SK-N-SH treated with all-trans-retinoic acid at 6 μM for 48 hours (cell line): Measurements from ENCODE around the gene IMPA2.
A peak's percentile ranks its signal among the peaks of the same experiment; 100 is the strongest.

Experiments
- ATAC-seq: fragments of 200-7000 bp; cut with Tn5 transposase; 3 replicates; pipeline ENCODE4 v1.9.1; 2020; ENCODE audit warnings: mild to moderate bottlenecking, moderate library complexity
- ARNTL ChIP-seq: fragments of 450-650 bp; formaldehyde crosslinking; IDR thresholded peaks from 2 replicates; pipeline ENCODE4 v1.5.0; 2020; ENCODE audit warnings: low read depth, mild to moderate bottlenecking, moderate library complexity, borderline replicate concordance
- BACH2 ChIP-seq: fragments of 250-450 bp; sonication (Bioruptor Pico); IDR thresholded peaks from 2 replicates; pipeline ENCODE4 v1.9.0; 2021; ENCODE audit warnings: mild to moderate bottlenecking, borderline replicate concordance
- CSRNP3 ChIP-seq: fragments of 250-450 bp; sonication (Bioruptor Pico); IDR thresholded peaks from 2 replicates; pipeline ENCODE4 v1.5.1; 2021; ENCODE audit warnings: mild to moderate bottlenecking, moderate library complexity
- ESRRG ChIP-seq: fragments of 250-450 bp; sonication (Bioruptor Pico); IDR thresholded peaks from 2 replicates; pipeline ENCODE4 v1.6.1; 2021; ENCODE audit warnings: mild to moderate bottlenecking
- GLIS3 ChIP-seq: fragments of 250-450 bp; sonication (Bioruptor Pico); IDR thresholded peaks from 2 replicates; pipeline ENCODE4 v1.5.0; 2020; ENCODE audit warnings: mild to moderate bottlenecking, moderate library complexity
- ISL1 ChIP-seq: fragments of 250-450 bp; sonication (Bioruptor Pico); IDR thresholded peaks from 2 replicates; pipeline ENCODE4 v2.1.2; 2022; ENCODE audit warnings: mild to moderate bottlenecking, moderate library complexity
- PATZ1 ChIP-seq: fragments of 250-450 bp; sonication (Bioruptor Pico); IDR thresholded peaks from 2 replicates; pipeline ENCODE4 v1.8.0; 2020; ENCODE audit warnings: mild to moderate bottlenecking, moderate library complexity, borderline replicate concordance
- POU6F1 ChIP-seq: fragments of 250-450 bp; sonication (Bioruptor Pico); IDR thresholded peaks from 2 replicates; pipeline ENCODE4 v1.8.0; 2021; ENCODE audit warnings: low read depth, mild to moderate bottlenecking, moderate library complexity, borderline replicate concordance
- PPARA ChIP-seq: fragments of 250-450 bp; sonication (Bioruptor Pico); IDR thresholded peaks from 2 replicates; pipeline ENCODE4 v1.5.0; 2020; ENCODE audit warnings: mild to moderate bottlenecking, borderline replicate concordance
- RARB ChIP-seq: fragments of 250-450 bp; sonication (Bioruptor Pico); IDR thresholded peaks from 2 replicates; pipeline ENCODE4 v1.8.0; 2021; ENCODE audit warnings: mild to moderate bottlenecking, moderate library complexity
- SNAI2 ChIP-seq: fragments of 250-450 bp; sonication (Bioruptor Pico); IDR thresholded peaks from 2 replicates; pipeline ENCODE4 v1.5.0; 2020; ENCODE audit warnings: mild to moderate bottlenecking, moderate library complexity
- TCF4 ChIP-seq: fragments of 250-450 bp; sonication (Bioruptor Pico); IDR thresholded peaks from 2 replicates; pipeline ENCODE4 v1.8.0; 2021; ENCODE audit warnings: mild to moderate bottlenecking, moderate library complexity, borderline replicate concordance
- TSHZ2 ChIP-seq: fragments of 250-450 bp; sonication (Bioruptor Pico); IDR thresholded peaks from 2 replicates; pipeline ENCODE4 v1.5.0; 2020; ENCODE audit warnings: mild to moderate bottlenecking, moderate library complexity
- ZC3H10 ChIP-seq: fragments of 250-450 bp; sonication (Bioruptor Pico); IDR thresholded peaks from 2 replicates; pipeline ENCODE4 v1.5.1; 2021; ENCODE audit warnings: mild to moderate bottlenecking, moderate library complexity
- ZFP30 ChIP-seq: fragments of 450-650 bp; formaldehyde crosslinking; IDR thresholded peaks from 2 replicates; pipeline ENCODE4 v1.5.0; 2022; ENCODE audit warnings: mild to moderate bottlenecking, moderate library complexity
- ZNF565 ChIP-seq: fragments of 450-650 bp; formaldehyde crosslinking; conservative IDR thresholded peaks from 2 replicates; pipeline ENCODE4 v1.5.0; 2020; ENCODE audit warnings: low read depth, mild to moderate bottlenecking, moderate library complexity
- ZNF70 ChIP-seq: fragments of 450-650 bp; formaldehyde crosslinking; IDR thresholded peaks from 2 replicates; pipeline ENCODE4 v1.5.0; 2020; ENCODE audit warnings: mild to moderate bottlenecking, moderate library complexity
- ZNF8 ChIP-seq: fragments of 450-650 bp; formaldehyde crosslinking; IDR thresholded peaks from 2 replicates; pipeline ENCODE4 v1.5.0; 2020; ENCODE audit warnings: mild to moderate bottlenecking, moderate library complexity

Gene IMPA2

GRCh38 chr18:11997466-11997865 is 16.2 kb downstream of the IMPA2 start (continued):
- TF ChIP-seq TCF4 (no peak), ZC3H10 (no peak), ZFP30 (CRISPR knock-in tag) (no peak), PATZ1 (CRISPR knock-in tag) (no peak)

- peak; percentile 29; the same call in 2 of the 3 replicates for ATAC-seq
- TF ChIP-seq TSHZ2 (CRISPR knock-in tag): no peak
- TF ChIP-seq SNAI2 (CRISPR knock-in tag): no peak
- no peak for TF ChIP-seq ESRRG (CRISPR knock-in tag)
- no peak for TF ChIP-seq ZNF70 (CRISPR knock-in tag)
- no peak for TF ChIP-seq ISL1 (CRISPR knock-in tag)
- no peak for TF ChIP-seq BACH2
- no peak for TF ChIP-seq RARB
- no peak for TF ChIP-seq PATZ1 (CRISPR knock-in tag)
- TF ChIP-seq ZNF565: no peak
- no peak for TF ChIP-seq ZNF8 (CRISPR knock-in tag)
These were observed 16.9 kb downstream of the IMPA2 start for GRCh38 chr18:11998193-11998592.

GRCh38 chr18:11999429-11999828 is 18.1 kb downstream of the IMPA2 start:
- TF ChIP-seq ESRRG (CRISPR knock-in tag) (no peak), ZFP30 (CRISPR knock-in tag) (no peak), PPARA (CRISPR knock-in tag) (no peak), GLIS3 (CRISPR knock-in tag) (no peak), POU6F1 (CRISPR knock-in tag) (no peak), RARB (no peak), TSHZ2 (CRISPR knock-in tag) (no peak), ZNF8 (CRISPR knock-in tag) (no peak)
- ATAC-seq: no peak

- no peak for TF ChIP-seq ZC3H10
- no peak for TF ChIP-seq ARNTL
- no peak for TF ChIP-seq ZFP30 (CRISPR knock-in tag)
- no peak for TF ChIP-seq CSRNP3 (CRISPR knock-in tag)
- ATAC-seq: no peak
These were observed 18.9 kb downstream of the IMPA2 start for GRCh38 chr18:12000072-12000659.
